ENCODE data around the gene OLIG3.

OLIG3 gene

GRCh38 chr6:137512757-137513605, 18.8 kb upstream of the OLIG3 start:
- H3K4me3 ChIP-seq (ENCODE audit: low read depth, low read length) = no peak overlapping the region
- TF ChIP-seq, protein P1, sequence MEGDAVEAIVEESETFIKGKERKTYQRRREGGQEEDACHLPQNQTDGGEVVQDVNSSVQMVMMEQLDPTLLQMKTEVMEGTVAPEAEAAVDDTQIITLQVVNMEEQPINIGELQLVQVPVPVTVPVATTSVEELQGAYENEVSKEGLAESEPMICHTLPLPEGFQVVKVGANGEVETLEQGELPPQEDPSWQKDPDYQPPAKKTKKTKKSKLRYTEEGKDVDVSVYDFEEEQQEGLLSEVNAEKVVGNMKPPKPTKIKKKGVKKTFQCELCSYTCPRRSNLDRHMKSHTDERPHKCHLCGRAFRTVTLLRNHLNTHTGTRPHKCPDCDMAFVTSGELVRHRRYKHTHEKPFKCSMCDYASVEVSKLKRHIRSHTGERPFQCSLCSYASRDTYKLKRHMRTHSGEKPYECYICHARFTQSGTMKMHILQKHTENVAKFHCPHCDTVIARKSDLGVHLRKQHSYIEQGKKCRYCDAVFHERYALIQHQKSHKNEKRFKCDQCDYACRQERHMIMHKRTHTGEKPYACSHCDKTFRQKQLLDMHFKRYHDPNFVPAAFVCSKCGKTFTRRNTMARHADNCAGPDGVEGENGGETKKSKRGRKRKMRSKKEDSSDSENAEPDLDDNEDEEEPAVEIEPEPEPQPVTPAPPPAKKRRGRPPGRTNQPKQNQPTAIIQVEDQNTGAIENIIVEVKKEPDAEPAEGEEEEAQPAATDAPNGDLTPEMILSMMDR (IDR thresholded peaks at IDR 0.05; ENCODE audit: low read depth, low read length, missing control alignments) = no peak
- DNase-seq (ENCODE audit: low read depth) = no peak

DNA sequence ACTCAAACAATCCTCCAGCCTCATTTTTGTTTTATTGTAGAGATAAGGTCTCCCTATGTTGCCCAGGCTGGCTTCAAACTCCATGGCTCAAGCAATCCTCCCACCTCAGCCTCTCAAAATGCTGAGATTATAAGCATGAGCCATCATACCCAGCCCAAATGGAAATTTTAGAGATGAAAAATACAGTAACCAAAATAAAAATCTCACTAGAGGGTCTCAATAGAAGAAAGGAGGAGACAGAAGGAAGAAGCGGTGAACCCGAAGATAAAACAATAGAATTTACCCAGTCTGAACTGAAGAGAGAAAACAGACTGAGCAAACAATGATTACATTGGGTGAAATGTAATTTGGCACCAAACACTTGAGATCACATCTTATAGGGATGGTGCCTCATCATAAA, 16.7 kb upstream of the OLIG3 start:
- no peak overlapping the region for H3K4me3 ChIP-seq (ENCODE audit: low read depth, low read length)
- TF ChIP-seq, protein P1 (IDR thresholded peaks at IDR 0.05; ENCODE audit: low read depth, low read length, missing control alignments) = no peak
- DNase-seq (ENCODE audit: low read depth) = no peak

DNA sequence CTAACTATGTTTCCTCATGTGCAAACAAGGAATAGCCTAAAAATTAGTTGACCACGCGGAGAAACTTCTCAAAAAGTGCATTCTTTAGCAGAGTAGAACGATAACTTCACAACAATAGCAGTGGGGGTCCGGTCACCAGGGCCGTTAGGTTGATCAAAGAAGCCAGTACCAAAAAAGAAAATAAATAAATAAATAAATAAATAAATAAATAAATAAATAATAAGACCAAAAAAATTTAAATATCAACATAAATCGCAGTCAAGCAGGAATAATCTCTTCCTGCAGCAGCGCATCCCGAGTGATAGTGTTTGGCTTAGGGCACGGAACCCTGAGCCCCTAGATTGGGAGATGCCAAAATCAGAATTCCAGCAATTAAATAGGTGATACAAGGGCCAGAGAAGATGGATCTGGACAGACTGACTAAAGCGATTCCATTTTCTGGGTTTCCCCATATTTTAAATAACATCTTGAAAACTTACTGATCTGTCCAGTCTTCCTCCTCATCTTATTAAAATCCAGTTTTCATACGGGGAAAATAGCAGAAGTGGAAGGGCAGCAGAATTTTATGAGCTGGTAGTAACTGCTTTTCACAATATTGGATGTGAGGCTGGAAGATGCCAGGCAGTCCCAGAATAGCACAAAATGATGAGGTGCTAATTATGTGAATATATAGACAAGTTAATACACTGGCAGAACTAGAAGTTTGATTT, 4.4 kb upstream of the OLIG3 start:
- DNase-seq (ENCODE audit: low read depth) = no peak
- TF ChIP-seq, protein P1 (IDR thresholded peaks at IDR 0.05; ENCODE audit: low read depth, low read length, missing control alignments) = no peak
- no peak overlapping the region for H3K4me3 ChIP-seq (ENCODE audit: low read depth, low read length)

GRCh38 chr6:137497721-137498463, 3.7 kb upstream of the OLIG3 start:
- no peak for DNase-seq (ENCODE audit: low read depth)
- TF ChIP-seq, protein P1 (IDR thresholded peaks at IDR 0.05; ENCODE audit: low read depth, low read length, missing control alignments) = no peak
- H3K4me3 ChIP-seq (ENCODE audit: low read depth, low read length) = no peak overlapping the region

GRCh38 chr6:137496909-137497720, 2.9 kb upstream of the OLIG3 start:
- TF ChIP-seq, protein P1 (IDR thresholded peaks at IDR 0.05; ENCODE audit: low read depth, low read length, missing control alignments) = no peak
- no peak for DNase-seq (ENCODE audit: low read depth)
- H3K4me3 ChIP-seq (ENCODE audit: low read depth, low read length) = no peak overlapping the region

DNA sequence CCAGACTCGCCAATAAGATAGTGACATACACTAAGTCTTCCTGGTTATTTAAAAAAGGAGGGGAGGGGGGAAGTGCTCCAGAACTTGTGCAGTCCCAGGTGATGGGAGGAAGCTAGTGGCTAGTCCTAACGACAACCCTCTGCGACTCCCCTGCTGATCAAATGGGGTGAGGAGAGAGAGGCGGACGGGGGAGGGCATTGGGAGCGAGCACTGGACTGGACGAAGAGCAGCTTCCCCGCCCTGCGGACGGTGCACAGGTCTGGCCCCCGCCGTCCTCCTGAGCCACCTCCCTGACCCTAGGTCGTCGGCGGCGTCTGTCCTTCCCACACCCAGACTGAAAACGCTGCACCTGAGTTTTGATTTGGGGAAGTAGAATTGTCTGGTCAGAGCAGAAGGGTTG, 2.2 kb upstream of the OLIG3 start:
- DNase-seq (ENCODE audit: low read depth) = no peak
- no peak overlapping the region for H3K4me3 ChIP-seq (ENCODE audit: low read depth, low read length)
- TF ChIP-seq, protein P1 (IDR thresholded peaks at IDR 0.05; ENCODE audit: low read depth, low read length, missing control alignments) = no peak

All from GM12864 (cell line).